GM18508 (cell line): ENCODE measurements around the gene ZNF507.
"Not testable (repeated sequence)": the region's sequence is repeated elsewhere in the genome, so short reads cannot be mapped to it uniquely, and the experiment has no call there.

Experiments
- ATAC-seq: cut with Tn5 transposase; IDR thresholded peaks from one replicate; pipeline ENCODE4 v1.9.1; 2021; ENCODE audit warnings: moderate number of reproducible peaks; ENCODE audit not compliant: insufficient read depth, unreplicated experiment

ZNF507 gene

GRCh38 chr19:32364040-32364439 is 18.6 kb downstream of the ZNF507 start:
- no peak for ATAC-seq

GRCh38 chr19:32367063-32367462 is 21.7 kb downstream of the ZNF507 start:
- no peak for ATAC-seq

- ATAC-seq: no peak
These were observed 22.6 kb downstream of the ZNF507 start for GRCh38 chr19:32367948-32368536.

- no peak for ATAC-seq
These were observed 23.4 kb downstream of the ZNF507 start for GRCh38 chr19:32368787-32369186.

- no peak for ATAC-seq
These were observed 27.5 kb downstream of the ZNF507 start for GRCh38 chr19:32372726-32373517.

GRCh38 chr19:32373585-32374295 is 28.3 kb downstream of the ZNF507 start:
- ATAC-seq: no peak

- ATAC-seq: not testable (repeated sequence)
These were observed 29.0 kb downstream of the ZNF507 start for GRCh38 chr19:32374362-32374761.

GRCh38 chr19:32377088-32377487 is 31.7 kb downstream of the ZNF507 start:
- ATAC-seq: not testable (repeated sequence)

- no peak for ATAC-seq
These were observed 34.9 kb downstream of the ZNF507 start for GRCh38 chr19:32380269-32380668.

- ATAC-seq: no peak
These were observed 42.4 kb downstream of the ZNF507 start for GRCh38 chr19:32387701-32388392.

GRCh38 chr19:32388393-32388855 is 43.0 kb downstream of the ZNF507 start:
- ATAC-seq: no peak

- ATAC-seq: no peak
These were observed 47.5 kb downstream of the ZNF507 start for GRCh38 chr19:32392901-32393300.

GRCh38 chr19:32396046-32396652 is 50.7 kb downstream of the ZNF507 start:
- no peak for ATAC-seq

- no peak for ATAC-seq
These were observed 52.3 kb downstream of the ZNF507 start for GRCh38 chr19:32397671-32398101.

- no peak for ATAC-seq
These were observed 56.6 kb downstream of the ZNF507 start for GRCh38 chr19:32401992-32402391.

GRCh38 chr19:32403291-32403995 is 58.0 kb downstream of the ZNF507 start:
- no peak for ATAC-seq

GRCh38 chr19:32404213-32404932 is 59.0 kb downstream of the ZNF507 start:
- ATAC-seq: no peak

- ATAC-seq: no peak
These were observed 59.6 kb downstream of the ZNF507 start for GRCh38 chr19:32404933-32405430.
